HepG2 (cell line): Measurements from ENCODE around the gene FN1. TPM values are rescaled to one million over a fixed set of nuclear protein-coding genes. Genes with fewer than 3 reads are reported as not detected.

ENCODE experiments used
- ATAC-seq: fragments of 200-7000 bp; cut with Tn5 transposase; 3 replicates; pipeline ENCODE4 v1.9.1; 2020; ENCODE audit warnings: mild to moderate bottlenecking, moderate library complexity
- BruUV-seq: library from RNA; stranded (reverse); fragments of 400-500 nt; replicated peaks from 2 replicates; lab custom pipeline; 2021; lab: Mats Ljungman, UMichigan
- CTCF ChIA-PET: fragments of 300-600 bp; formaldehyde crosslinking; extraction: SDS; loops from one replicate; lab custom pipeline; 2021; ENCODE audit warnings: low total read pairs, inconsistent platforms, low intra/inter-chr PET ratio; lab: Yijun Ruan, JAX
- POLR2A ChIA-PET: fragments of 350-600 bp; sonication (Branson Sonifier 250); formaldehyde crosslinking; loops from one replicate; lab custom pipeline; 2020; ENCODE audit warnings: antibody characterized with exemption, inconsistent platforms; lab: Yijun Ruan, JAX
- DNase-seq: peaks from one replicate; pipeline ENCODE4 v3.0.0-alpha.2; 2015; ENCODE audit warnings: low spot score
- FAIRE-seq: peaks from 3 replicates; lab custom pipeline; 2011; peaks lifted over from hg19 to GRCh38; lab: Jason Lieb, UNC
- H2AFZ ChIP-seq: one replicate; pipeline ENCODE4 v1.6.1; 2011; ENCODE audit warnings: low read length, inconsistent platforms
- H3K27ac ChIP-seq: fragments of 300-600 bp; 3 replicates; pipeline ENCODE4 v1.8.0; 2011; ENCODE audit warnings: mixed run types, mild to moderate bottlenecking, mixed read lengths, low read length, inconsistent platforms; ENCODE audit not compliant: insufficient read depth; ENCODE audit errors: extremely low read length
- H3K27me3 ChIP-seq, 2 experiments: fragments of 200-600 bp in 1 of 2; 2 replicates in 1 of 2; 3 replicates in 1 of 2; pipeline versions ENCODE4 v1.6.0 to v1.8.0; 2011; ENCODE audit warnings: low read length in 2 of 2, mild to moderate bottlenecking in 2 of 2, moderate library complexity in 2 of 2, inconsistent platforms in 1 of 2; ENCODE audit not compliant: insufficient read depth in 2 of 2, control insufficient read depth in 1 of 2
- H3K36me3 ChIP-seq, 2 experiments: fragments of 200-600 bp in 1 of 2; replicated peaks in 1 of 2; 2 replicates in 1 of 2; 3 replicates in 1 of 2; pipeline versions ENCODE4 v1.5.1 to v1.8.0; 2011; ENCODE audit warnings: low read length in 2 of 2, inconsistent platforms in 1 of 2; ENCODE audit not compliant: insufficient read depth in 2 of 2, control insufficient read depth in 1 of 2
- H3K4me1 ChIP-seq: 2 replicates; pipeline ENCODE4 v1.5.1; 2012; ENCODE audit warnings: low read length, inconsistent platforms; ENCODE audit not compliant: insufficient read depth
- H3K4me2 ChIP-seq: 2 replicates; pipeline ENCODE4 v1.6.0; 2011; ENCODE audit warnings: low read depth, low read length, inconsistent platforms
- H3K4me3 ChIP-seq, 3 experiments: fragments of 200-600 bp in 1 of 3; sonication (generic), shearing (Covaris generic) in 1 of 3; replicated peaks in 1 of 3; 2 replicates each; pipeline ENCODE4 v1.5.1; 2011 to 2016; ENCODE audit warnings: low read length in 3 of 3, inconsistent platforms in 2 of 3, low read depth in 2 of 3, mild to moderate bottlenecking in 2 of 3, control low read depth in 1 of 3, mixed read lengths in 1 of 3; ENCODE audit not compliant: insufficient read depth in 1 of 3
- H3K79me2 ChIP-seq: one replicate; pipeline ENCODE4 v1.6.1; 2011; ENCODE audit warnings: low read length, inconsistent platforms; ENCODE audit not compliant: insufficient read depth
- H3K9ac ChIP-seq: 2 replicates; pipeline ENCODE4 v1.6.0; 2011; ENCODE audit warnings: mild to moderate bottlenecking, low read depth, low read length, inconsistent platforms; ENCODE audit not compliant: insufficient read depth
- H3K9me3 ChIP-seq: 2 replicates; pipeline ENCODE4 v1.5.1; 2012; ENCODE audit warnings: mild to moderate bottlenecking, low read length
- H4K20me1 ChIP-seq: 2 replicates; pipeline ENCODE4 v1.6.0; 2011; ENCODE audit warnings: inconsistent platforms, mild to moderate bottlenecking, low read length, moderate library complexity; ENCODE audit not compliant: insufficient read depth
- EZH2 ChIP-seq: conservative IDR thresholded peaks from 2 replicates; pipeline ENCODE4 v1.6.1; 2012; ENCODE audit warnings: mild to moderate bottlenecking, low read depth, low read length, moderate library complexity
- NCOA2 ChIP-seq: sonication (generic); formaldehyde crosslinking; IDR thresholded peaks from 2 replicates; pipeline ENCODE4 v1.8.0; 2022; ENCODE audit warnings: inconsistent platforms
- NFE2L2 ChIP-seq: fragments of 150-350 bp; IDR thresholded peaks from 2 replicates; pipeline ENCODE4 v1.6.1; 2014; ENCODE audit warnings: low read length
- PHB2 ChIP-seq: fragments of 450-650 bp; IDR thresholded peaks from 2 replicates; pipeline ENCODE4 v1.6.1; 2018; ENCODE audit not compliant: partially characterized antibody
- PHF5A ChIP-seq: IDR thresholded peaks from one replicate; pipeline ENCODE4 v1.6.1; 2018; ENCODE audit warnings: low read depth, missing genetic modification reagents; ENCODE audit not compliant: unreplicated experiment
- POLR2AphosphoS5 ChIP-seq: IDR thresholded peaks from 2 replicates; pipeline ENCODE4 v1.6.1; 2012; ENCODE audit warnings: low read depth, low read length
- ZFP37 ChIP-seq: sonication (generic); formaldehyde crosslinking; IDR thresholded peaks from 2 replicates; pipeline ENCODE4 v1.4.0; 2020; ENCODE audit warnings: missing genetic modification reagents, borderline replicate concordance
- ZNF10 ChIP-seq: sonication (generic); formaldehyde crosslinking; IDR thresholded peaks from 2 replicates; pipeline ENCODE4 v1.4.0; 2020; ENCODE audit warnings: mild to moderate bottlenecking, low read depth, missing genetic modification reagents, borderline replicate concordance
- ZNF792 ChIP-seq: IDR thresholded peaks from 2 replicates; pipeline ENCODE4 v1.6.1; 2016
- WGBS: methylation state at CpG from one replicate; pipeline ENCODE4 v1.1.6; 2017; ENCODE audit warnings: low lambda C conversion rate; 5-methylcytosine and 5-hydroxymethylcytosine counted together
- in situ Hi-C: cut with HindIII; loops from 2 replicates; pipeline ENCODE4 v1.10.0; 2017; ENCODE audit warnings: low pct_unique_long_range_greater_than_20kb; ENCODE audit not compliant: extremely low pct_ligation_motif_present
- intact Hi-C: fragments of 100-400 bp; cut with micrococcal nuclease; formaldehyde crosslinking; loops from one replicate; pipeline ENCODE4 v1.10.0; 2022; ENCODE audit not compliant: unreplicated experiment
- polyA plus RNA-seq, 8 experiments: library from polyadenylated mRNA; depleted of rRNA in 3 of 8; stranded (reverse) in 7 of 8; unstranded in 1 of 8; fragments of >200 nt; fragmentation: Illumina TruSeq in 4 of 8; extraction: Trizol in 4 of 8; gene quantifications; 2 replicates each; pipeline versions ENCODE4 v1.2.1 to v1.2.3, GENCODE V29; 2011 to 2016; ENCODE audit warnings: low read depth in 4 of 8, missing spikeins in 1 of 8, mixed read lengths in 1 of 8; ENCODE audit not compliant: insufficient read depth in 1 of 8
- total RNA-seq, 5 experiments: library from RNA; depleted of rRNA; stranded (reverse); fragments of >200 nt; fragmentation: Illumina TruSeq; extraction: Trizol; gene quantifications; 2 replicates each; pipeline ENCODE4 v1.2.3, GENCODE V29; 2016; ENCODE audit warnings: low read depth in 1 of 5
- TF ChIP-seq, protein P1 (sequence below): sonication (generic); formaldehyde crosslinking; IDR thresholded peaks from 2 replicates; pipeline ENCODE4 v1.4.0; 2020; ENCODE audit warnings: low read depth, mild to moderate bottlenecking, missing genetic modification reagents
- TF ChIP-seq, protein P2 (sequence below): sonication (generic); formaldehyde crosslinking; IDR thresholded peaks from 2 replicates; pipeline ENCODE4 v1.4.0; 2020; ENCODE audit warnings: mild to moderate bottlenecking, missing genetic modification reagents
- TF ChIP-seq, protein P3 (sequence below): sonication (generic); formaldehyde crosslinking; IDR thresholded peaks from 2 replicates; pipeline ENCODE4; 2020; ENCODE audit warnings: missing genetic modification reagents, mild to moderate bottlenecking, borderline replicate concordance

Gene FN1
- total and polyA plus RNA-seq, 2 of the 13 experiments (the other 11 are each of a cell fraction or from before 2014, with no cell fraction given) = 1,847 to 6,471 TPM

DNA sequence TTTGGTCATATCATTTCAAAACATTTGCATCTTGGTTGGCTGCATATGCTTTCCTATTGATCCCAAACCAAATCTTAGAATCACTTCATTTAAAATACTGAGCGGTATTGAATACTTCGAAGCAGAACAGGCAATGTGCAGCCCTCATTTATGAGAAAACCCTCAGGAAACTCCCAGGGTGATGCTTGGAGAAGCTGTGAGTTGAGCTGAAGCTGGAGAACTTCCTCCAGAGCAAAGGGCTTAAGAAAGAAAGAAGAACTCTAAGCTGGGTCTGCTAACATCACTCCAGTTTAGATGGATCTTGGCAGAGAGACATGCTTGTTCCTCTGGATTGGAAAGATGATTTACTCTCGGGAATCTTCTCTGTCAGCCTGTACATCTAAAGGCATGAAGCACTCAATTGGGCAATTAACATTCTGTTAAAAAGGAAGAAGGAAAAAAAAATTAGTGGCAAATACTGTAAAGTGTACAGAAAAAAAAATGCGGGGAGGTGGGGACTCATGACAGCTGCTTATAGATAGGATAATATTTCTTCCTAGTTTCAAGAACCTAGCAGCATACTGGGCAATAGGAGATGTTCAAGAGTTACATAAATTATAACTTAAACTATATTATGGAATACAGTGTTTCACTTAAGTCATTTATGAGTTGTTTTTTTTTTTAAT is 74.5 kb downstream of the FN1 start:
- no peak overlapping the region for H3K27ac ChIP-seq
- H3K4me1 ChIP-seq = no peaks in the 10 kb centered on the region
- ATAC-seq (no peak), FAIRE-seq (no peak), DNase-seq (no peak)
- peaks cover 36% of the 10 kb centered on the region for H4K20me1 ChIP-seq
- 99% methylated on average over 4 of the region's 4 CpGs for WGBS
- no peak overlapping the region for H3K4me3 ChIP-seq
- POLR2A ChIA-PET = no interaction called here
- no peaks in the 10 kb centered on the region for H3K27me3 ChIP-seq
- H3K9me3 ChIP-seq = no peaks in the 10 kb centered on the region
- BruUV-seq = TSS peak; percentile 77
- H3K4me2 ChIP-seq = no peak overlapping the region
- peaks cover 34 to 56% of the 10 kb centered on the region in 2 experiments for H3K36me3 ChIP-seq
- no peak overlapping the region for H2AFZ ChIP-seq
- CTCF ChIA-PET = no interaction called here
- intact Hi-C loops = no loop called here
- H3K79me2 ChIP-seq = no peaks in the 10 kb centered on the region
- in situ Hi-C loops = no loop called here
- no peak overlapping the region for H3K9ac ChIP-seq
- TF ChIP-seq PHB2 = no peak
- TF ChIP-seq ZFP37 (CRISPR knock-in tag) = no peak
- TF ChIP-seq POLR2AphosphoS5 = peak; percentile 37; the same call in 1 of the 2 replicates
- no peak for TF ChIP-seq ZNF792
- TF ChIP-seq NFE2L2 = no peak
- no peak for TF ChIP-seq EZH2
- no peak for TF ChIP-seq NCOA2 (CRISPR knock-in tag)
- TF ChIP-seq, protein P1, sequence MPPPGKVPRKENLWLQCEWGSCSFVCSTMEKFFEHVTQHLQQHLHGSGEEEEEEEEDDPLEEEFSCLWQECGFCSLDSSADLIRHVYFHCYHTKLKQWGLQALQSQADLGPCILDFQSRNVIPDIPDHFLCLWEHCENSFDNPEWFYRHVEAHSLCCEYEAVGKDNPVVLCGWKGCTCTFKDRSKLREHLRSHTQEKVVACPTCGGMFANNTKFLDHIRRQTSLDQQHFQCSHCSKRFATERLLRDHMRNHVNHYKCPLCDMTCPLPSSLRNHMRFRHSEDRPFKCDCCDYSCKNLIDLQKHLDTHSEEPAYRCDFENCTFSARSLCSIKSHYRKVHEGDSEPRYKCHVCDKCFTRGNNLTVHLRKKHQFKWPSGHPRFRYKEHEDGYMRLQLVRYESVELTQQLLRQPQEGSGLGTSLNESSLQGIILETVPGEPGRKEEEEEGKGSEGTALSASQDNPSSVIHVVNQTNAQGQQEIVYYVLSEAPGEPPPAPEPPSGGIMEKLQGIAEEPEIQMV (CRISPR knock-in tag) = no peak
- TF ChIP-seq, protein P2, sequence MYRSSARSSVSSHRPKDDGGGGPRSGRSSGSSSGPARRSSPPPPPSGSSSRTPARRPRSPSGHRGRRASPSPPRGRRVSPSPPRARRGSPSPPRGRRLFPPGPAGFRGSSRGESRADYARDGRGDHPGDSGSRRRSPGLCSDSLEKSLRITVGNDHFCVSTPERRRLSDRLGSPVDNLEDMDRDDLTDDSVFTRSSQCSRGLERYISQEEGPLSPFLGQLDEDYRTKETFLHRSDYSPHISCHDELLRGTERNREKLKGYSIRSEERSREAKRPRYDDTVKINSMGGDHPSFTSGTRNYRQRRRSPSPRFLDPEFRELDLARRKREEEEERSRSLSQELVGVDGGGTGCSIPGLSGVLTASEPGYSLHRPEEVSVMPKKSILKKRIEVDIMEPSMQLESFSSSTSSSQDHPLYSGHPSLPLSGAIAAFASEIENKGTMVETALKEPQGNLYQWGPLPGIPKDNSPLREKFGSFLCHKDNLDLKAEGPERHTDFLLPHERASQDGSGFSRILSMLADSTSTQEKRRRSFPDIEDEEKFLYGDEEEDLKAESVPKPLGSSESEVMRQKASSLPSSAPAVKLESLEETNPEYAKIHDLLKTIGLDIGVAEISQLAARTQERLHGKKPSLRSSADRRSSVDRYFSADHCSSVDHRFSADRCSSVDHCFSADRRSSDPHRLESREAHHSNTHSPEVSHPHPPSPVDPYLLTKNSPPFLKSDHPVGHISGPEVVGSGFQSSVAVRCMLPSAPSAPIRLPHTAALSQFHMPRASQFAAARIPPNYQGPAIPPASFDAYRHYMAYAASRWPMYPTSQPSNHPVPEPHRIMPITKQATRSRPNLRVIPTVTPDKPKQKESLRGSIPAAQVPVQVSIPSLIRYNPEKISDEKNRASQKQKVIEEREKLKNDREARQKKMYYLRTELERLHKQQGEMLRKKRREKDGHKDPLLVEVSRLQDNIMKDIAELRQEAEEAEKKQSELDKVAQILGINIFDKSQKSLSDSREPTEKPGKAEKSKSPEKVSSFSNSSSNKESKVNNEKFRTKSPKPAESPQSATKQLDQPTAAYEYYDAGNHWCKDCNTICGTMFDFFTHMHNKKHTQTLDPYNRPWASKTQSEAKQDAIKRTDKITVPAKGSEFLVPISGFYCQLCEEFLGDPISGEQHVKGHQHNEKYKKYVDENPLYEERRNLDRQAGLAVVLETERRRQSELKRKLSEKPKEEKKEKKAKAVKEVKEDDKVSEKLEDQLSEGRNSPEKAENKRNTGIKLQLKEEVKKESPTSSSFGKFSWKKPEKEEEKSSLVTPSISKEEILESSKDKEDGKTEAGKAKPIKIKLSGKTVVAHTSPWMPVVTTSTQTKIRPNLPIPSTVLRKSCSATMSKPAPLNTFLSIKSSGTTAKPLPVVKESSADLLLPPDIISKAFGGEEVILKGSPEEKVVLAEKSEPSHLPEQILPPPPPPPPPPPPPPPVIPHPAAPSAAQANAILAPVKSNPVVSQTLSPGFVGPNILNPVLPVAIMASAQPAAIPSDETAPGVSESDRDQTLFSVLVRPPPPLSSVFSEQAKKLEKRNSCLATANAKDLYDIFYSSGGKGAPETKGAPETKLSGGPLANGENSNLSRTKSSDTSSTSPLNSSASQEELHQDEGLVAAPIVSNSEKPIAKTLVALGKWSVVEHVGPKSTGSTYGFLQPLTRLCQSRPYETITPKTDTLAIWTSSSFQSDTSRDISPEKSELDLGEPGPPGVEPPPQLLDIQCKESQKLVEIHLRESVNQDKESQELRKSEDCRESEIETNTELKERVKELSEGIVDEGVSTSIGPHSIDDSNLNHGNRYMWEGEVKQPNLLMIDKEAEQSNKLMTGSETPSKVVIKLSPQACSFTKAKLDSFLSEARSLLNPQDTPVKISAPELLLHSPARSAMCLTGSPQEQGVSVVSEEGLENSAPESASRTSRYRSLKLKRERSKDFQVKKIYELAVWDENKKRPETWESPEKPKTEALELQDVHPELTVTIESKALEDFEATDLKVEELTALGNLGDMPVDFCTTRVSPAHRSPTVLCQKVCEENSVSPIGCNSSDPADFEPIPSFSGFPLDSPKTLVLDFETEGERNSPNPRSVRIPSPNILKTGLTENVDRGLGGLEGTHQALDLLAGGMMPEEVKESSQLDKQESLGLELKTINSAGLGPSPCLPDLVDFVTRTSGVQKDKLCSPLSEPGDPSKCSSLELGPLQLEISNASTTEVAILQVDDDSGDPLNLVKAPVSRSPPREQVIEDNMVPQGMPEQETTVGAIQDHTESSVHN (CRISPR knock-in tag) = no peak
- TF ChIP-seq ZNF10 (CRISPR knock-in tag) = no peak
- TF ChIP-seq, protein P3, sequence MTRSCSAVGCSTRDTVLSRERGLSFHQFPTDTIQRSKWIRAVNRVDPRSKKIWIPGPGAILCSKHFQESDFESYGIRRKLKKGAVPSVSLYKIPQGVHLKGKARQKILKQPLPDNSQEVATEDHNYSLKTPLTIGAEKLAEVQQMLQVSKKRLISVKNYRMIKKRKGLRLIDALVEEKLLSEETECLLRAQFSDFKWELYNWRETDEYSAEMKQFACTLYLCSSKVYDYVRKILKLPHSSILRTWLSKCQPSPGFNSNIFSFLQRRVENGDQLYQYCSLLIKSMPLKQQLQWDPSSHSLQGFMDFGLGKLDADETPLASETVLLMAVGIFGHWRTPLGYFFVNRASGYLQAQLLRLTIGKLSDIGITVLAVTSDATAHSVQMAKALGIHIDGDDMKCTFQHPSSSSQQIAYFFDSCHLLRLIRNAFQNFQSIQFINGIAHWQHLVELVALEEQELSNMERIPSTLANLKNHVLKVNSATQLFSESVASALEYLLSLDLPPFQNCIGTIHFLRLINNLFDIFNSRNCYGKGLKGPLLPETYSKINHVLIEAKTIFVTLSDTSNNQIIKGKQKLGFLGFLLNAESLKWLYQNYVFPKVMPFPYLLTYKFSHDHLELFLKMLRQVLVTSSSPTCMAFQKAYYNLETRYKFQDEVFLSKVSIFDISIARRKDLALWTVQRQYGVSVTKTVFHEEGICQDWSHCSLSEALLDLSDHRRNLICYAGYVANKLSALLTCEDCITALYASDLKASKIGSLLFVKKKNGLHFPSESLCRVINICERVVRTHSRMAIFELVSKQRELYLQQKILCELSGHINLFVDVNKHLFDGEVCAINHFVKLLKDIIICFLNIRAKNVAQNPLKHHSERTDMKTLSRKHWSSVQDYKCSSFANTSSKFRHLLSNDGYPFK = no peak
- peak; percentile 59 for TF ChIP-seq PHF5A (CRISPR knock-in tag)
